ENCODE measurements around the gene REPIN1. TPM values are rescaled to one million over a fixed set of nuclear protein-coding genes. Genes with fewer than 3 reads are reported as not detected.

Gene REPIN1
- total RNA-seq, 1 donor: 57.5 TPM

DNA sequence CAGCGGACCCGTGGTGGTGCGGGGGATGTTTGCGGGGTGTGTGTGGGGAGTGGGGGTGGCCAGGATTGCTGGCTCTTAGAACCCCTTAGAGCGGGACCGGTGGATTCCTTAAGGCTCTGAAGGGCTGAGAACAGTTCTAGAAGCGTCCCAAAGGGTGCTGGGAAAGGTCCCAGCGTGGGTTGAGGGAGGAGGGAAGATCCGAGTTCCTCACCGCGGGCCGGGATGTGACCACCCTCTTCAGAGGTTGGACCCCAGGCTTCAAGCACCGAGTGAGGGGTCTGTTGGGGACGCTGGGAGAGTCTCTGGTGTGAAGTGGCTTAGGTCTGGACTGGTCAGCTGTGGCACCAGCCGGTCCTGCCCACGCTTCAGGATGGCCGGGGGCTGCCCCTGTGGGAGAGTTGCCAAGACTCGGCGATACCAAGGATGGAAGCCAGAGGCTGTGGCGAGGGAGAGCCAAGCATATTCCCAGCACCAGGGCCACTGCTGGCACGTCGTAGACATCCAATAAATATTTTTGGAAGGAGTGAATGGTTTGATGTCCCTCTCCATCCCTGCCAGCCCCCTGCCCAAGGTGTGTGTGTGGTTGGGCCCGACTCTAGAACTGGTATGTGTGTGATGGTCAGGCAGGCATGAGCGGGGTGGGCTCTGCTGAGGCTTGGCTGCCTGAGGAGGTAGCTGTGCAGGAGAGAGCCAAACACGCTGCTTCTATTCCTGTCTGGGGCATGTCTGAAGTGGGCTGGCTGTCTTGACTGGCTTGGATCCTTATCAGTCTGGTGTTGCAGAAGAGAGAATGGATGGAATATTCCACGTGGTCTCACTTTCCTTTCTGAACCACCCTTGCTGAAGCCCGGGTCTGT, 29.7 kb downstream of the REPIN1 start:
- H3K36me3 ChIP-seq (ENCODE audit: insufficient read depth, low read length): no peaks in the 10 kb centered on the region
- H4K20me1 ChIP-seq (ENCODE audit: insufficient read depth, low read length): no peaks in the 10 kb centered on the region
- H3K9me3 ChIP-seq (ENCODE audit: low read depth, low read length): no peaks in the 10 kb centered on the region
- TF ChIP-seq, protein P1, sequence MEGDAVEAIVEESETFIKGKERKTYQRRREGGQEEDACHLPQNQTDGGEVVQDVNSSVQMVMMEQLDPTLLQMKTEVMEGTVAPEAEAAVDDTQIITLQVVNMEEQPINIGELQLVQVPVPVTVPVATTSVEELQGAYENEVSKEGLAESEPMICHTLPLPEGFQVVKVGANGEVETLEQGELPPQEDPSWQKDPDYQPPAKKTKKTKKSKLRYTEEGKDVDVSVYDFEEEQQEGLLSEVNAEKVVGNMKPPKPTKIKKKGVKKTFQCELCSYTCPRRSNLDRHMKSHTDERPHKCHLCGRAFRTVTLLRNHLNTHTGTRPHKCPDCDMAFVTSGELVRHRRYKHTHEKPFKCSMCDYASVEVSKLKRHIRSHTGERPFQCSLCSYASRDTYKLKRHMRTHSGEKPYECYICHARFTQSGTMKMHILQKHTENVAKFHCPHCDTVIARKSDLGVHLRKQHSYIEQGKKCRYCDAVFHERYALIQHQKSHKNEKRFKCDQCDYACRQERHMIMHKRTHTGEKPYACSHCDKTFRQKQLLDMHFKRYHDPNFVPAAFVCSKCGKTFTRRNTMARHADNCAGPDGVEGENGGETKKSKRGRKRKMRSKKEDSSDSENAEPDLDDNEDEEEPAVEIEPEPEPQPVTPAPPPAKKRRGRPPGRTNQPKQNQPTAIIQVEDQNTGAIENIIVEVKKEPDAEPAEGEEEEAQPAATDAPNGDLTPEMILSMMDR (IDR thresholded peaks at IDR 0.05; ENCODE audit: extremely low read depth, low read depth, low read length): no peak
- H3K27ac ChIP-seq (ENCODE audit: low read depth, low read length): no peak overlapping the region
- peaks cover 13% of the 10 kb centered on the region for H3K4me1 ChIP-seq (ENCODE audit: insufficient read depth, low read length)
- no peak overlapping the region for H3K4me3 ChIP-seq (ENCODE audit: insufficient read depth, low read length)
- no peaks in the 10 kb centered on the region for H3K27me3 ChIP-seq (ENCODE audit: insufficient read depth, low read length)
- peak; percentile 76 for DNase-seq (ENCODE audit: insufficient read length, low spot score, missing footprints)
- no peak overlapping the region for H2AFZ ChIP-seq (ENCODE audit: low read length)
- H3K79me2 ChIP-seq (ENCODE audit: insufficient read depth, low read length): no peaks in the 10 kb centered on the region
- no peak overlapping the region for H3K4me2 ChIP-seq (ENCODE audit: insufficient read depth, low read length)

- no peaks in the 10 kb centered on the region for H3K27me3 ChIP-seq (ENCODE audit: insufficient read depth, low read length)
- H3K4me2 ChIP-seq (ENCODE audit: insufficient read depth, low read length): no peak overlapping the region
- no peaks in the 10 kb centered on the region for H3K9me3 ChIP-seq (ENCODE audit: low read depth, low read length)
- H3K27ac ChIP-seq (ENCODE audit: low read depth, low read length): no peak overlapping the region
- H4K20me1 ChIP-seq (ENCODE audit: insufficient read depth, low read length): no peaks in the 10 kb centered on the region
- peak; percentile 71 for DNase-seq (ENCODE audit: insufficient read length, low spot score, missing footprints)
- no peak overlapping the region for H2AFZ ChIP-seq (ENCODE audit: low read length)
- peaks cover 13% of the 10 kb centered on the region for H3K4me1 ChIP-seq (ENCODE audit: insufficient read depth, low read length)
- no peaks in the 10 kb centered on the region for H3K79me2 ChIP-seq (ENCODE audit: insufficient read depth, low read length)
- no peak overlapping the region for H3K4me3 ChIP-seq (ENCODE audit: insufficient read depth, low read length)
- TF ChIP-seq, protein P1 (IDR thresholded peaks at IDR 0.05; ENCODE audit: extremely low read depth, low read depth, low read length): no peak
- H3K36me3 ChIP-seq (ENCODE audit: insufficient read depth, low read length): no peaks in the 10 kb centered on the region
These were observed 30.3 kb downstream of the REPIN1 start for GRCh38 chr7:150398965-150399320.

DNA sequence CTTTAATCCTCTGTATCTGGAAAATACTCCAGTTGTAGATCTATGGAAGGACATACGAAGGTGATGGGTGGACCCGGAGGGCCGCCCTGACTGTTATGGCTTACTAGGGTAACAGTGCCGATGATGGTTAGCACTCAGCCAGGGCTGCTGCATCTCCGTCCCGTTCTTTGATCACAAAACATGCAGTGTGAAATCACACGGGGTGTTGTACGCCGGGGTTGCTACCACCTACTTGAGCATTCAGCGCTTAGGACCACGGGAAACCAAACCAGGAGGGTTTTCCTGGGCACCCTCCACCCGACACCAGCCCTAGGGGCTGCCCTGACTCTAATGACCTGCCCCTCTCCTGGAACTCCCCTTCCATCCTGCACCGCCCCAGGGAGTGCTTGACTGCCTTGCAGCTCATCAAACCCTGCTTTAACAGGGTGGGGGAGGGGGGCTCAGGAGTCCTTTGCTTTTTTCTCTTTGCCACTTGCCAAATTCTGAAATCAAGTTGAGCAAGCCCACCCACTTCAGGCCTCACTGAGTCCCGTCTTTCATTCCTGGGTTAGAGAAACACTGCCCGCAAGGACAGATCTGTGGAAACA, 30.9 kb downstream of the REPIN1 start:
- Histone ChIP-seq H2AFZ (ENCODE audit: low read length) (no peak overlapping the region), H3K4me1 (ENCODE audit: insufficient read depth, low read length) (peaks cover 18% of the 10 kb centered on the region), H3K4me3 (ENCODE audit: insufficient read depth, low read length) (no peak overlapping the region), H4K20me1 (ENCODE audit: insufficient read depth, low read length) (no peaks in the 10 kb centered on the region), H3K36me3 (ENCODE audit: insufficient read depth, low read length) (no peaks in the 10 kb centered on the region), H3K27me3 (ENCODE audit: insufficient read depth, low read length) (no peaks in the 10 kb centered on the region), H3K9me3 (ENCODE audit: low read depth, low read length) (no peaks in the 10 kb centered on the region), H3K4me2 (ENCODE audit: insufficient read depth, low read length) (no peak overlapping the region), H3K27ac (ENCODE audit: low read depth, low read length) (no peak overlapping the region), H3K79me2 (ENCODE audit: insufficient read depth, low read length) (no peaks in the 10 kb centered on the region)
- no peak for DNase-seq (ENCODE audit: insufficient read length, low spot score, missing footprints)
- TF ChIP-seq, protein P1 (IDR thresholded peaks at IDR 0.05; ENCODE audit: extremely low read depth, low read depth, low read length): no peak
